Panc1 (cell line): ENCODE results near the gene EEF1A2. TPM values are rescaled to one million over a fixed set of nuclear protein-coding genes. Genes with fewer than 3 reads are reported as not detected.

Experiments used
- ATAC-seq: fragments of 200-7000 bp; cut with Tn5 transposase; 2 replicates; pipeline ENCODE4 v1.9.1; 2020; ENCODE audit warnings: mild to moderate bottlenecking, moderate library complexity
- BruUV-seq: library from RNA; stranded (reverse); fragments of 400-500 nt; replicated peaks from 2 replicates; lab custom pipeline; 2021; lab: Mats Ljungman, UMichigan
- CTCF ChIA-PET: fragments of 300-600 bp; sonication (Branson Sonifier 250); formaldehyde crosslinking; loops from one replicate; lab custom pipeline; 2022; ENCODE audit warnings: antibody characterized with exemption; lab: Charles Lee
- POLR2A ChIA-PET: fragments of 300-600 bp; sonication (Branson Sonifier 250); formaldehyde crosslinking; loops from one replicate; lab custom pipeline; 2022; ENCODE audit warnings: antibody characterized with exemption; lab: Charles Lee
- DNase-seq: peaks from one replicate; pipeline ENCODE4 v3.0.0-alpha.2; 2010; ENCODE audit warnings: low read depth, low spot score
- H3K27ac ChIP-seq: 2 replicates; pipeline ENCODE4 v1.5.1; 2011; ENCODE audit warnings: mild to moderate bottlenecking, low read length, inconsistent platforms
- H3K27me3 ChIP-seq: fragments of 200-500 bp; sonication (Bioruptor generic); 2 replicates; pipeline ENCODE4 v1.6.0; 2014; ENCODE audit warnings: low read length, inconsistent platforms; ENCODE audit not compliant: control insufficient read depth, insufficient read depth
- H3K36me3 ChIP-seq: fragments of 200-500 bp; sonication (Bioruptor generic); 2 replicates; pipeline ENCODE4 v1.5.1; 2014; ENCODE audit warnings: inconsistent platforms, mild to moderate bottlenecking, low read length, moderate library complexity; ENCODE audit not compliant: control insufficient read depth, insufficient read depth
- H3K4me1 ChIP-seq: 2 replicates; pipeline ENCODE4 v1.5.1; 2011; ENCODE audit warnings: inconsistent platforms, mild to moderate bottlenecking, low read length, moderate library complexity; ENCODE audit not compliant: control insufficient read depth, insufficient read depth
- H3K4me3 ChIP-seq, 2 experiments: 2 replicates each; pipeline ENCODE4 v1.5.1; 2011 to 2012; ENCODE audit warnings: low read depth in 2 of 2, low read length in 2 of 2, mild to moderate bottlenecking in 2 of 2, inconsistent platforms in 1 of 2, moderate library complexity in 1 of 2
- H3K9me3 ChIP-seq: fragments of 200-500 bp; sonication (Bioruptor generic); 2 replicates; pipeline ENCODE4 v1.5.1; 2014; ENCODE audit warnings: low read depth, mild to moderate bottlenecking, inconsistent platforms, low read length, moderate library complexity; ENCODE audit not compliant: control insufficient read depth, insufficient read depth
- CTCF ChIP-seq: fragments of 450-650 bp; IDR thresholded peaks from 2 replicates; pipeline ENCODE4 v1.5.1; 2017; ENCODE audit warnings: mild to moderate bottlenecking
- POLR2AphosphoS5 ChIP-seq: IDR thresholded peaks from 2 replicates; pipeline ENCODE4 v1.6.1; 2012; ENCODE audit warnings: mild to moderate bottlenecking, low read depth, low read length, moderate library complexity
- REST ChIP-seq, 2 experiments: IDR thresholded peaks; 2 replicates each; pipeline ENCODE4 v1.6.1; 2011 to 2012; ENCODE audit warnings: low read depth in 2 of 2, control low read depth in 1 of 2, low read length in 1 of 2, mild to moderate bottlenecking in 1 of 2, moderate library complexity in 1 of 2; ENCODE audit not compliant: insufficient read depth in 1 of 2
- SIN3A ChIP-seq: IDR thresholded peaks from 2 replicates; pipeline ENCODE4 v1.6.1; 2012; ENCODE audit warnings: low read depth, mild to moderate bottlenecking, low read length, moderate library complexity, borderline replicate concordance; ENCODE audit not compliant: insufficient read depth
- TCF7L2 ChIP-seq: IDR thresholded peaks from 2 replicates; pipeline ENCODE4 v1.6.1; 2011; ENCODE audit warnings: mild to moderate bottlenecking, low read depth, low read length, inconsistent platforms
- in situ Hi-C: cut with HindIII; loops from 2 replicates; pipeline ENCODE4 v1.10.0; 2016; ENCODE audit warnings: low sequenced_read_pairs, low pct_unique_long_range_greater_than_20kb
- intact Hi-C: fragments of 100-400 bp; cut with micrococcal nuclease; formaldehyde crosslinking; loops from one replicate; pipeline ENCODE4 v1.10.0; 2022; ENCODE audit not compliant: unreplicated experiment
- total RNA-seq: library from RNA; stranded (reverse); gene quantifications from one replicate; pipeline ENCODE4 v1.2.1, GENCODE V29; 2021; ENCODE audit not compliant: unreplicated experiment

The EEF1A2 gene
- total RNA-seq, 1 experiment from 2014 or later: 178 TPM

- H3K36me3 ChIP-seq: no peaks in the 10 kb centered on the region
- intact Hi-C loops (no loop called here), in situ Hi-C loops (no loop called here)
- TF ChIP-seq TCF7L2: no peak
- TF ChIP-seq SIN3A: no peak
- TF ChIP-seq CTCF: no peak
- TF ChIP-seq POLR2AphosphoS5: no peak
- no peak for TF ChIP-seq REST (IDR thresholded peaks at IDR 0.05; ENCODE audit: insufficient read depth in 1 of 2, low read depth in 2 of 2, low read length in 1 of 2)
- peak; percentile 58 for ATAC-seq
- peaks cover 16% of the 10 kb centered on the region for H3K4me1 ChIP-seq
- no peaks in the 10 kb centered on the region for H3K27me3 ChIP-seq
- POLR2A ChIA-PET: no interaction called here
- no peak within 1 kb of the TSS for H3K4me3 ChIP-seq
- no TSS peak for BruUV-seq
- H3K9me3 ChIP-seq: no peaks in the 10 kb centered on the region
- no peak within 1 kb of the TSS for H3K27ac ChIP-seq
- CTCF ChIA-PET: no interaction called here
- DNase-seq: no peak
Observed at GRCh38 chr20:63547725-63548480, 49.0 kb upstream of the EEF1A2 start, which contains the start of gene SRMS. Gene SRMS, minus strand, starts transcription at chr20:63547749. Its CDS starts 286 bp downstream, at chr20:63547463.

- in situ Hi-C loops: no loop called here
Observed at GRCh38 chr20:63546956-63547724, 48.3 kb upstream of the EEF1A2 start.

More at GRCh38 chr20:63546956-63547724, 48.3 kb upstream of the EEF1A2 start:
- TF ChIP-seq TCF7L2: no peak
- no peak for TF ChIP-seq REST (IDR thresholded peaks at IDR 0.05; ENCODE audit: insufficient read depth in 1 of 2, low read depth in 2 of 2, low read length in 1 of 2)
- TF ChIP-seq POLR2AphosphoS5: no peak
- TF ChIP-seq SIN3A: no peak
- TF ChIP-seq CTCF: no peak
- BruUV-seq: no TSS peak
- DNase-seq (no peak), ATAC-seq (no peak)
- Histone ChIP-seq H3K27me3 (no peaks in the 10 kb centered on the region), H3K4me1 (peaks cover 10% of the 10 kb centered on the region; the same call in 1 of the 2 replicates), H3K27ac (no peak overlapping the region), H3K4me3 (no peak overlapping the region), H3K9me3 (no peaks in the 10 kb centered on the region), H3K36me3 (no peaks in the 10 kb centered on the region)
- ChIA-PET POLR2A (no interaction called here), CTCF (no interaction called here)
- intact Hi-C loops: no loop called here
